Gastrocnemius medialis (tissue), 4 donors: ENCODE results near the gene PAQR3. TPM values are rescaled to one million over a fixed set of nuclear protein-coding genes. Genes with fewer than 3 reads are reported as not detected.

ENCODE experiments used
- ATAC-seq, 2 donors: fragments of 150-250 bp; one replicate each; pipeline ENCODE4 v1.9.1; 2016
- DNase-seq, 2 donors: peaks; one replicate each; pipeline ENCODE4 v3.0.0-alpha.2; 2019
- H3K27ac ChIP-seq, 4 donors: fragments of 200-600 bp; sonication (generic); 1 replicate in 1 of 4; 2 replicates in 3 of 4; pipeline ENCODE4 v1.5.1; 2016 to 2018; ENCODE audit warnings: mild to moderate bottlenecking in 2 of 4, moderate library complexity in 1 of 4
- H3K27me3 ChIP-seq, 3 donors: fragments of 200-600 bp; sonication (generic) in 2 of 3; 1 replicate in 1 of 3; 2 replicates in 2 of 3; pipeline versions ENCODE4 v1.5.1 to v1.6.0; 2016 to 2019; ENCODE audit warnings: mild to moderate bottlenecking in 1 of 3, moderate library complexity in 1 of 3
- H3K36me3 ChIP-seq, 2 donors: fragments of 200-600 bp; sonication (generic) in 1 of 2; one replicate each; pipeline ENCODE4 v1.5.1; 2017 to 2018
- H3K4me1 ChIP-seq, 2 donors: fragments of 200-600 bp; sonication (generic) in 1 of 2; one replicate each; pipeline ENCODE4 v1.5.1; 2016 to 2017; ENCODE audit warnings: mild to moderate bottlenecking in 2 of 2
- H3K4me3 ChIP-seq, 4 donors: fragments of 200-600 bp; sonication (generic) in 3 of 4; 1 replicate in 1 of 4; 2 replicates in 3 of 4; pipeline ENCODE4 v1.5.1; 2016 to 2019; ENCODE audit warnings: mild to moderate bottlenecking in 2 of 4
- H3K9me3 ChIP-seq, 3 donors: fragments of 200-600 bp; sonication (generic) in 2 of 3; 1 replicate in 1 of 3; 2 replicates in 2 of 3; pipeline ENCODE4 v1.5.1; 2016 to 2019
- CTCF ChIP-seq, 5 experiments: fragments of 450-650 bp in 3 of 5; fragments of 200-600 bp in 2 of 5; sonication (generic) in 2 of 5; IDR thresholded peaks in 4 of 5; conservative IDR thresholded peaks in 1 of 5; 1 replicate in 4 of 5; 2 replicates in 1 of 5; pipeline ENCODE4 v1.5.1; 2016 to 2019; ENCODE audit warnings: antibody characterized with exemption in 5 of 5, mild to moderate bottlenecking in 3 of 5, moderate library complexity in 3 of 5
- POLR2A ChIP-seq, 2 donors: fragments of 450-650 bp; IDR thresholded peaks; one replicate each; pipeline ENCODE4 v1.6.1; 2017; ENCODE audit warnings: antibody characterized with exemption in 2 of 2, mild to moderate bottlenecking in 2 of 2, moderate library complexity in 2 of 2
- in situ Hi-C, 4 donors: fragments of 200-750 bp; cut with MboI; loops; one replicate each; pipeline versions ENCODE4 v1.15.0 to v1.8.0; 2017; ENCODE audit warnings: low sequenced_read_pairs in 4 of 4
- intact Hi-C: fragments of 100-400 bp; cut with DNase I; formaldehyde crosslinking; loops from one replicate; pipeline ENCODE4 v1.15.1; 2023; ENCODE audit warnings: low total_unique reads
- total RNA-seq, 4 donors: library from RNA; depleted of rRNA; stranded (reverse); fragments of >200 nt; gene quantifications; one replicate each; pipeline versions ENCODE4 v1.1.0 to v1.2.3, GENCODE V29; 2016

PAQR3 gene, protein sequence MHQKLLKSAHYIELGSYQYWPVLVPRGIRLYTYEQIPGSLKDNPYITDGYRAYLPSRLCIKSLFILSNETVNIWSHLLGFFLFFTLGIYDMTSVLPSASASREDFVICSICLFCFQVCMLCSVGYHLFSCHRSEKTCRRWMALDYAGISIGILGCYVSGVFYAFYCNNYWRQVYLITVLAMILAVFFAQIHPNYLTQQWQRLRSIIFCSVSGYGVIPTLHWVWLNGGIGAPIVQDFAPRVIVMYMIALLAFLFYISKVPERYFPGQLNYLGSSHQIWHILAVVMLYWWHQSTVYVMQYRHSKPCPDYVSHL
- 10 to 100 TPM in 2 of 4 donors, 1 to 10 TPM in 2; 4.2 to 12.4 (median 10.6) TPM for total RNA-seq

DNA sequence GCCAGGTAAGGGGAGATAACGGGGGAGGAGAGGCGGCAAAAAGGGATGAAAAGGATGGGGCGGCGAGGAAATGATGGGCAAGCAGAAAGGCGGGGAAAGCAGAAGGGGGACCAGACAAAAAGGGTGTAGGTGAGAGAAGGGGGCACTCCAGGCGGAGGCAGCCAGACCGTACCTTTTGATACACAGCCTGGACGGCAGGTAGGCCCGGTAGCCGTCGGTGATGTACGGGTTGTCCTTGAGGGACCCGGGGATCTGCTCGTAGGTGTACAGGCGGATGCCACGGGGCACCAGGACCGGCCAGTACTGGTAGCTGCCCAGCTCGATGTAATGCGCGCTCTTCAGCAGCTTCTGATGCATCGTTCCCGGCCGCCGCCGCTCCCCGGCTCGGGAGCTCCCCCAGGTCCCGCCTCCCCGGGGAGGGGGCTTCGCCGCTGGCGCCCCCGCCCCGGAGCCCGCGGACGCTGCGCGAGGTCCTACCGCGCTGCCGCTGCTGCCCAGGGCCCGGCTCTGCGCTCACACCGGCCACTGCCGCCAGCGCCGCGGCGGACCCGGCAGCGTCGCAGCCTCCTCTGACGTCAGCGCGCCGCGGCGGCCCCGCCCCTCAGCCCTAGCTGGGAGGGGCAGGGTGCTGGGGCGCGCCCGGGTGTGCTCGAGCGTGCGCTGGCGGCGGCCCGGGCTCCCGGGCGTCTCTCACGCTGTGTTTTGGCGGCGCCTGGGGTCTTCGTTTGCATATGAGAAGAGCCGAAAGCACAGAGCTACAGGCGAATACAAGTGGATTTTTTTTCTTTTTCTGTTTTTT lies at the start of gene PAQR3:
PAQR3 (minus strand) TSS at position 571 of the 799 bp plus-strand sequence; CDS start at position 357, 214 bp downstream.
- TF ChIP-seq CTCF (IDR thresholded peaks at IDR 0.05 in 4 of 5, conservative IDR thresholded peaks at IDR 0.05 in 1 of 5) = peak in 2 of 5 experiments; percentile 15 to 17
- TF ChIP-seq POLR2A (IDR thresholded peaks at IDR 0.05) = peak; percentile 68 to 82

GRCh38 chr4:78987683-78988082 lies 48.4 kb upstream of the PAQR3 start:
- TF ChIP-seq CTCF (IDR thresholded peaks at IDR 0.05 in 4 of 5, conservative IDR thresholded peaks at IDR 0.05 in 1 of 5) = no peak
- TF ChIP-seq POLR2A (IDR thresholded peaks at IDR 0.05) = no peak
- in situ Hi-C loops = no loop called here
- no peak for DNase-seq

More for the DNA sequence above, at the start of gene PAQR3:
- Histone ChIP-seq H3K4me1 (peaks cover 0 to 10% of the 10 kb centered on the region in 2 donors), H3K27ac (peak within 1 kb of the TSS; percentile 62 to 78 (median 66)), H3K27me3 (no peaks in the 10 kb centered on the region), H3K36me3 (no peaks in the 10 kb centered on the region), H3K9me3 (no peaks in the 10 kb centered on the region), H3K4me3 (peak within 1 kb of the TSS; percentile 69 to 95 (median 78))
- in situ Hi-C loops = no loop called here
- peak; percentile 60 to 71 for DNase-seq
- ATAC-seq = peak; percentile 94 to 95
- intact Hi-C loops = no loop called here

DNA sequence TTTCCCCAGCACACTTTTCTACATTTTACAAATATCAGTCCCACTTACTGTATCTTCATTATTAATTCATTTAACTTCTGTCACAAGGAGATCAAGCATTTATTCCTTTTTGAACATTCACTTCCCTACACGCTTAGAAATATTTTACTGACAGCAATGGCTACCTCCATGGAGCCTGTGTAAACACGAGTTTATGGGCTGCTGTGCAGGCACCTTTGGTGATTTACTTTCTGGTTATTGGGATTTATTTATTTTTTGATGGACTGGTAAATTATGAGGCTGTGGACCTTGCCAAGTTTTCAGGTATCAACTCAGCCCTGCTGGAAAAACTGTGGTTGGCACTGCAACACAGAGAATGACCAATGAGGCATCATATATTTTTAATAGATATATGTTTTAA lies 45.4 kb upstream of the PAQR3 start:
- H3K36me3 ChIP-seq = no peaks in the 10 kb centered on the region
- H3K4me1 ChIP-seq = peaks cover 0 to 5% of the 10 kb centered on the region in 2 donors
- no peak overlapping the region for H3K27ac ChIP-seq
- no peak for TF ChIP-seq CTCF (IDR thresholded peaks at IDR 0.05 in 4 of 5, conservative IDR thresholded peaks at IDR 0.05 in 1 of 5)
- no peak for TF ChIP-seq POLR2A (IDR thresholded peaks at IDR 0.05)
- intact Hi-C loops = no loop called here
- no peak for DNase-seq
- no peak for ATAC-seq
- H3K4me3 ChIP-seq = no peak overlapping the region
- no peaks in the 10 kb centered on the region for H3K9me3 ChIP-seq
- peaks cover 0 to 2% (median 0%) of the 10 kb centered on the region in 3 donors for H3K27me3 ChIP-seq
- in situ Hi-C loops = no loop called here

More at GRCh38 chr4:78987683-78988082, 48.4 kb upstream of the PAQR3 start:
- no peak for ATAC-seq
- no peaks in the 10 kb centered on the region for H3K9me3 ChIP-seq
- H3K27ac ChIP-seq = no peak overlapping the region
- H3K36me3 ChIP-seq = no peaks in the 10 kb centered on the region
- peaks cover 0 to 10% of the 10 kb centered on the region in 2 donors for H3K4me1 ChIP-seq
- H3K4me3 ChIP-seq = no peak overlapping the region
- intact Hi-C loops = no loop called here
- H3K27me3 ChIP-seq = peaks cover 0 to 2% (median 0%) of the 10 kb centered on the region in 3 donors

DNA sequence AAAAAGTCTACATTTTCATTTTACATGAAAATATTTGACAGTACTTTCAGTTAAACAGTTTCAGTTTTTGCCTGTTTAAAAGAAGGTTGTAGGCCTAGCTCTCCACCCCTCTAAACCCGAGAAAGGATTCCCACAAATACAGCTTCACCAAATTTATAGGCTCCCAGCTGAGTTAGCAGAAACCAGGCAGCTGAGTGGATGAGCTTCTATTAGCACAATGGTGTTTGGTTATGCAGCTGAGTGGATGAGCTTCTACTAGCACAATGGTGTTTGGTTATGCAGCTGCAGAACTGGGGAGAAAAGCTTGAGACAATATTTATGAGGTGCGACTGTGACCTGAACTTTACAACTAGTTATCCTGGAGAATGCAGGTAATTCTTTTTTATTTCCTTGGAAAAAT lies 36.6 kb upstream of the PAQR3 start:
- H3K27ac ChIP-seq = no peak overlapping the region
- no peak overlapping the region for H3K4me3 ChIP-seq
- intact Hi-C loops = no loop called here
- ATAC-seq (no peak), DNase-seq (no peak)
- in situ Hi-C loops = no loop called here
- TF ChIP-seq CTCF (IDR thresholded peaks at IDR 0.05 in 4 of 5, conservative IDR thresholded peaks at IDR 0.05 in 1 of 5) (no peak), POLR2A (IDR thresholded peaks at IDR 0.05) (no peak)
- H3K36me3 ChIP-seq = no peaks in the 10 kb centered on the region
- no peaks in the 10 kb centered on the region for H3K27me3 ChIP-seq
- no peaks in the 10 kb centered on the region for H3K4me1 ChIP-seq
- no peaks in the 10 kb centered on the region for H3K9me3 ChIP-seq
